Right cardiac atrium (tissue), 5 donors: ENCODE data around the gene PLA2G12A. TPM values are rescaled to one million over a fixed set of nuclear protein-coding genes. Genes with fewer than 3 reads are reported as not detected.
"Not testable (repeated sequence)": the region's sequence is repeated elsewhere in the genome, so short reads cannot be mapped to it uniquely, and the experiment has no call there.

Source experiments
- ATAC-seq, 2 donors: fragments of 200-7000 bp; cut with Tn5 transposase; one replicate each; pipeline versions ENCODE4 v1.8.0 to v1.9.1; 2020; ENCODE audit warnings: moderate library complexity in 2 of 2, mild to moderate bottlenecking in 1 of 2
- DNase-seq, 3 donors: peaks; one replicate each; pipeline ENCODE4 v3.0.0-alpha.2; 2020
- H3K27ac ChIP-seq: one replicate; pipeline ENCODE4 v1.5.1; 2013; ENCODE audit warnings: mild to moderate bottlenecking, low read length, control low read depth, moderate library complexity
- H3K27me3 ChIP-seq: one replicate; pipeline ENCODE4 v1.6.1; 2013; ENCODE audit not compliant: control insufficient read depth, insufficient read depth
- H3K4me1 ChIP-seq: one replicate; pipeline ENCODE4 v1.6.1; 2013; ENCODE audit warnings: low read length; ENCODE audit not compliant: control insufficient read depth, insufficient read depth
- H3K4me3 ChIP-seq: one replicate; pipeline ENCODE4 v1.5.1; 2013; ENCODE audit warnings: low read length, control low read depth
- H3K9me3 ChIP-seq: one replicate; pipeline ENCODE4 v1.6.1; 2013; ENCODE audit warnings: low read length; ENCODE audit not compliant: control insufficient read depth
- WGBS: extraction: QIAGEN DNeasy Blood & Tissue Kit; methylation state at CpG from one replicate; pipeline ENCODE4 v1.1.7; 2013; 5-methylcytosine and 5-hydroxymethylcytosine counted together
- intact Hi-C, 4 donors: fragments of 100-400 bp; cut with DNase I; formaldehyde crosslinking; loops; one replicate each; pipeline versions ENCODE4 v1.11.0 to v1.14.0; 2022 to 2023
- polyA plus RNA-seq: library from polyadenylated mRNA; stranded (reverse); fragments of 200-250 nt; gene quantifications from one replicate; pipeline ENCODE4 v1.2.3, GENCODE V29; 2013
- total RNA-seq, 4 donors: library from RNA; stranded (reverse); fragmentation: NEBNext Ultra II Directional; extraction: Animal tissue kit (Norgen Biotek cat#: 25700); gene quantifications; one replicate each; pipeline ENCODE4 v1.2.1, GENCODE V29; 2021
- donor health status: healthy with polysubstance abuse.
- donor health status: DM: no; HTN: yes; CAD: no.
- donor health status: DM: no; HTN: no; CAD: no.
- donor health status: DM: no; HTN: yes; CAD: no; lungs with severe emphysema.
- donor health status: DM: yes; HTN: yes; CAD: no.

PLA2G12A gene
- total and polyA plus RNA-seq, 5 donors: 50.1 to 85.0 (median 60.6) TPM

GRCh38 chr4:109701566-109702410 is 28.1 kb downstream of the PLA2G12A start:
- DNase-seq: peak in 1 of 3 donors; percentile 53
- Histone ChIP-seq H3K4me3 (peak overlapping the region; percentile 76), H3K27me3 (no peaks in the 10 kb centered on the region), H3K27ac (no peak overlapping the region), H3K4me1 (peaks cover 6% of the 10 kb centered on the region), H3K9me3 (no peaks in the 10 kb centered on the region)
- no peak for ATAC-seq
- 48% methylated on average over 21 of the region's 21 CpGs for WGBS
- intact Hi-C loops: loop anchor here in 3 of 4 donors (10.0 kb wide), 2 partner anchors 113 to 277 kb away; partner anchors contain the start of gene GAR1 (in 3 of the 3)

GRCh38 chr4:109699553-109700225 is 30.2 kb downstream of the PLA2G12A start:
- Histone ChIP-seq H3K4me1 (peaks cover 6% of the 10 kb centered on the region), H3K27me3 (no peaks in the 10 kb centered on the region), H3K9me3 (no peaks in the 10 kb centered on the region), H3K4me3 (no peak overlapping the region), H3K27ac (no peak overlapping the region)
- DNase-seq (peak in 1 of 3 donors; percentile 44), ATAC-seq (no peak)
- intact Hi-C loops: loop anchor here in 3 of 4 donors (10.0 kb wide), 2 partner anchors 115 to 275 kb away; partner anchors contain the start of gene GAR1 (in 3 of the 3)
- 83% methylated on average over 8 of the region's 8 CpGs for WGBS

DNA sequence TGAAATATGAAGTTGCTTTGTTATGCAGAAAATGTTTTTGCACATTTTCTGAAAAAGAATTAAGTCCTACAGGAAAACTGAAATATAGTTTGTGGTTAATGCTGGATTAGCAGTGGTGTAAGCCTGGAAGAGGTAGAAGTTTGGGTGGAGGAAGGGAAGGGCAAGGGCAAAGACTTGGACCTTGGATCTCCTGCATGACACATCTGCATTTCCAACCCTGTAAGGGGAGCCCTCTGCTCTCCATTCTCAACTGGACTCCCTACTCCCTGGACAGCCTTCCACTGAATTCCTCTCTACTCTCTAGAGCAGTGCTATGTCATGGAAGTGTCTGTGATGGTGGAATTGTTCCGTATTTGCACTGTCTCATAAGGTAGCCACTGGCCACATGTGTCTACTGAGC is 31.2 kb downstream of the PLA2G12A start:
- H3K27ac ChIP-seq: no peak overlapping the region
- H3K4me3 ChIP-seq: no peak overlapping the region
- DNase-seq (no peak), ATAC-seq (no peak)
- no peaks in the 10 kb centered on the region for H3K9me3 ChIP-seq
- intact Hi-C loops: no loop called here
- H3K4me1 ChIP-seq: peaks cover 6% of the 10 kb centered on the region
- no peaks in the 10 kb centered on the region for H3K27me3 ChIP-seq
- 97% methylated on average over 1 of the region's 1 CpG for WGBS

GRCh38 chr4:109691411-109691920 is 38.4 kb downstream of the PLA2G12A start:
- intact Hi-C loops: no loop called here
- no peak for ATAC-seq
- no peak for DNase-seq
- no peaks in the 10 kb centered on the region for H3K27me3 ChIP-seq
- no peaks in the 10 kb centered on the region for H3K4me1 ChIP-seq
- H3K9me3 ChIP-seq: no peaks in the 10 kb centered on the region
- H3K27ac ChIP-seq: no peak overlapping the region
- WGBS: 94% methylated on average over 1 of the region's 1 CpG
- no peak overlapping the region for H3K4me3 ChIP-seq

DNA sequence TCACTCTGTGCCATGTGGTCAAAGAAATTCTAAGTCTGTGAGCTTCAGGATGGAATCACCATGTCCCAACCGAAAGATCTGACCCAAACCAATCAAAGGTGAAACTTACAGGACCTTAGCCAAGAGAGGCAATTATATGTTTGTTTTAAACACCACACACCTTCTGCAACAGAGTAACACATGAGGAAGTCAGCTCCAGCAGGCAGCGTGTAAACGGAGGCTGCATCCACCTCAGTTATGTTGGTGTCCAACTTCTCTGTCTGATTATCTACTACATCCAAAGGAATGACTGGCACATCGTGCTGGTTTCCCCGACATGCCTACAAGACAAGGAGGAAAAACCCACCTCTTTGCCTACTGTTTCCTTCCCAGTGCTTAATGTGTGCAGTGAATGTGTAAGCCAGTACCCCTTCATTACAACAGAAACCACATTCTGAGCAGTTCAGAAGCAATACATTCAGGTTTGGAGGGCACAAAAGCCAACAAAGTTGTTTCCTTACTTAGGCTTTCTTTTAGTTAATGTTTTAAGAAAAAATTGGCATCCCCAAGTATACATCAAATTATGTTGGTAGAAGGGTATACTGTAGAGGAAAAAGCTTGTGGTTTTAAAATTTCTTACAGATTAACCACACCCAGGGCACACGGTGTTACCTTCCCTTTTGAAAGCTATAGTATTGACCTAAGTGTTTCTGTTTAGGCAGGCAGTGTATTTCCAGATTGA is 39.0 kb downstream of the PLA2G12A start:
- DNase-seq: no peak
- no peaks in the 10 kb centered on the region for H3K27me3 ChIP-seq
- H3K4me3 ChIP-seq: no peak overlapping the region
- H3K9me3 ChIP-seq: no peaks in the 10 kb centered on the region
- 90% methylated on average over 6 of the region's 6 CpGs for WGBS
- no peaks in the 10 kb centered on the region for H3K4me1 ChIP-seq
- no peak overlapping the region for H3K27ac ChIP-seq
- intact Hi-C loops: no loop called here
- ATAC-seq: no peak

DNA sequence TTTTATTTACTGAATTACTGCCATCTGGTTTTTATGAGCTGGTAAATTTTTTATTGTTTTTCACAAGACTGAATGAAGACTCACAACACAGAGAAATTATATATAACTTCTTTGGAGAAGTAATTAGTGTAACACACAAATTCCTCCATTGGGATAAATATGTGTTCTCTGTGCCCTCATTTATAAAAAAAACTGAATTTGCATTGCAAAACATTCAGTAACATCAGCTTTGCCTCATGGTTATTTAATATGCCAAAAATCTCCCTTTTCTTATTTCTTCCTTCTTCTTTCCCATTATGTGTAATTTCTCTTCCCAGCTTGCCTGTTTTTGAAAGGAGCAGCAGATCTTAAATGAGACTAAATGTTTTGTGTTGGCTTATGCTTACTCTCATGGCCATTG is 45.1 kb downstream of the PLA2G12A start:
- no peaks in the 10 kb centered on the region for H3K4me1 ChIP-seq
- DNase-seq (no peak), ATAC-seq (no peak)
- no peak overlapping the region for H3K27ac ChIP-seq
- H3K4me3 ChIP-seq: no peak overlapping the region
- H3K9me3 ChIP-seq: no peaks in the 10 kb centered on the region
- no peaks in the 10 kb centered on the region for H3K27me3 ChIP-seq
- intact Hi-C loops: no loop called here

- no peak for ATAC-seq
- intact Hi-C loops: no loop called here
- DNase-seq: no peak
- Histone ChIP-seq H3K27me3 (no peaks in the 10 kb centered on the region), H3K27ac (no peak overlapping the region), H3K9me3 (no peaks in the 10 kb centered on the region), H3K4me3 (no peak overlapping the region), H3K4me1 (no peaks in the 10 kb centered on the region)
- 89% methylated on average over 6 of the region's 6 CpGs for WGBS
Measured at GRCh38 chr4:109683621-109684253, 46.1 kb downstream of the PLA2G12A start.

- ATAC-seq: no peak
- no peaks in the 10 kb centered on the region for H3K9me3 ChIP-seq
- H3K4me3 ChIP-seq: no peak overlapping the region
- H3K4me1 ChIP-seq: no peaks in the 10 kb centered on the region
- 95% methylated on average over 2 of the region's 2 CpGs for WGBS
- H3K27ac ChIP-seq: no peak overlapping the region
- intact Hi-C loops: no loop called here
- no peak for DNase-seq
- H3K27me3 ChIP-seq: no peaks in the 10 kb centered on the region
Measured at GRCh38 chr4:109682875-109683274, 47.0 kb downstream of the PLA2G12A start.

GRCh38 chr4:109678925-109679324 is 50.9 kb downstream of the PLA2G12A start:
- H3K27ac ChIP-seq, H3K9me3 ChIP-seq, intact Hi-C loops, H3K27me3 ChIP-seq, H3K4me1 ChIP-seq, H3K4me3 ChIP-seq, DNase-seq, ATAC-seq: not testable (repeated sequence)
- WGBS: 98% methylated on average over 14 of the region's 14 CpGs

- H3K4me3 ChIP-seq, ATAC-seq, H3K4me1 ChIP-seq, intact Hi-C loops, H3K27ac ChIP-seq, H3K9me3 ChIP-seq, H3K27me3 ChIP-seq: not testable (repeated sequence)
- 97% methylated on average over 28 of the region's 28 CpGs for WGBS
- DNase-seq: peak in 1 of 3 donors; percentile 55
Measured at GRCh38 chr4:109678472-109678871, 51.4 kb downstream of the PLA2G12A start.
